Stimulated activated CD4-positive, alpha-beta T cell treated with anti-CD3 and anti-CD28 coated beads, Interleukin-12 subunit alpha, Interleukin-12 subunit beta, amount 100 ng/mL, for 24 hours (primary cell): ENCODE data around the gene MYO1B.
A peak's percentile ranks its signal among the peaks of the same experiment; 100 is the strongest.

Experiments used
- DNase-seq, 2 experiments: peaks; one replicate each; pipeline ENCODE4 v3.0.0-alpha.2; 2020; ENCODE audit warnings: low read depth in 2 of 2

Gene MYO1B

DNA sequence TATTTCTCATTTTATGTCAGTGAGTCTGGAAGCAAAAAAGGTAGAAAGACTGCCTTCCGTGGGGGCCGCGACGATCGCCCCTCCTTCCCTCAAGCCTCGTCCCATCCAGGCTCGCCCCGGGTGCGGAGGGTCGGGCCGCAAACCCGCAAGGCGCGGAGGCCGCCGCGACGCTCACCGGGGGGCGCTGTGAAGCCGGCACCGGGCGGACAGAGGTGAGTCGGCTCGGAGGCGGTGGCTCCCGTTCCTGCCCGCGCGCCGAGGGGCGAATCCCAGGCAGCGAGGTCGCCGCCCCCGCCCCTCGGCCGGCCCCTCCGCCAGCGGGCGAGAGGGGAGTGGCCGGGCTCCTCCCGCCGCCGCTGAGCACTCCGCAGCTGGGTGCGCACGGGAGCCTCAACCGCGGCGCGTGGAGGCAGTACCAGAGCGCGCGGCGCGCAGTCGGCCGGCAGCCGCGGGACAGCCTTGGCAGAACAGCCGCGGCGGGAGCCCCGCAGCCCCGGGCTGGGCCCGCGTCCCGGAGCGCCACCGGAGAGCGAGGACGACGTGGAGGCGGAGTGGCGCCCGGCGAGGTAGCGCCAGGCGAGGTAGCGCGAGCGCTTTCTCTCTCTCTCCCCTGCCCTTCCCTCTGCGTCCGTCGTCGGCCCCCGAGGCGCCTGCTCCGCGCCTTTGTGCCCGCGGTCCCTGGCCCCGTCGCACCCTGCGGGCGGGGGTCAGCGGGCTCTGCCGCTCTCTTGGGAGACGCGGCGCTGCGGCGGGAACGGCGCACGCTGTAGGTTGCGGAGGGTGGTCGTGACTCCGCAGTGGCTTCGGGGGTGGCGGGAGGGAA lies at the start of gene MYO1B:
TSS of gene MYO1B (plus strand) at position 359 of the 823 bp plus-strand sequence. CDS start 31,492 bp downstream, outside the sequence.
- peak; percentile 33 to 51 for DNase-seq

DNA sequence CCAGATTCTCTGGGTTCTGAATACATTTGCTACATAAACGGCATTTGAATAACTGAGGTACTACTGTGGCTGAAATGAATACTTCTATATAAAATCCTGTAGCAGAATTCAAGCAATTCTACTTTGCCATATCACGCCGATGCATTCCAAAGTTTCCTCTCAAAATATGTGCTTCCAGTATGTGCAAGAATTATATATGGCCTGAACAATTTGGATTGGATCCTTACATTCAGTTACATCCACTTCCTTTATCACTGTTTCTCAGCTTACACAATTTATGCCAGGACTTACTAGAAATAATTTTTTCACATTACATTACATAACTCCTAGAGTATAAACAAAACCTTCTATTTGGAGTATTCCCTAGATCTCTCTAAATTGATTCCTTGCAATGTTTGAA lies 48.1 kb upstream of the MYO1B start:
- no peak for DNase-seq

DNA sequence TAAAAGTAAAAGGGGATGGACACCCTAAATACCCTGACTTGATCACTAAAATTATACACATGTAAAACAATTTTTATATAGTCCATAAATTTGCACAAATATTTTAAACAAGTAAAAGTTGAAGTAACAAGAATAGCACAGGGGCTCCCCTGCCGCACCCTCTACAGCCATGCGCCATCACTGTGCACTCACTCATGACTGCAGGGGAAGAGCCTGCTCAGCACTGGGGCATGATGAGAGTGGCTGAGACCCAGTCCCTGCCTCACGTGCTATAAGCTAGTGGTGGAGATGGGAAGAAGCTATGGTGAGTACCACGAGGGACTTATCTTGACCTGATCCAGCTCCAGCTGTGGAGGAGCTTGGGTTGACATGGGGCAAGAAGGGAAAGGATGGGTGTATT lies 46.9 kb upstream of the MYO1B start:
- no peak for DNase-seq

DNA sequence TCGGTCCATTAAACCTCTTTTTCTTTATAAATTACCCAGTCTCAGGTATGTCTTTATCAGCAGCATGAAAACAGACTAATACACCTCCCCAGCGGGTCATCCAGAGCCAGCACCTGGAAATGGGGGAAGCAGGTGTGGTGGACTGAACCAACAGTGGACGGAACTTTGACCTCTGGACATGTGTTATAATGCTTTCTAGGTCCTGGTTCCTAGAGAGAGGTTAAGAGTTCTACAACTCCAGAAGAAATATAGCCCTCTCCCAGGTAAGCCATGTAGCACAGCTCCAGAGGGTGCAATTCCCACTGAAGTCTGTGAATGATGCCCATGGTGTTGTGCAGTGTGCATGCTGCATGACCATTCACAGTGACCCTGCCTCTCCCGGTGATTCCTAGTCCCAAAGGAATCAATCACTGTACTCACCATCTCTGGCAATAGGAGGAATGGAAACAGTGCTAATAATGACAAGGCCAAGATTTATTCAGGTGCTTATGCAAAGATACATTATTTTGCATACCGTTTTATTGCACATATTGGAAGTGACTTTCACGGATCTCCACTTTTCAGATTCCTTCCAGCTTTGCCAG lies 45.2 kb upstream of the MYO1B start:
- no peak for DNase-seq

DNA sequence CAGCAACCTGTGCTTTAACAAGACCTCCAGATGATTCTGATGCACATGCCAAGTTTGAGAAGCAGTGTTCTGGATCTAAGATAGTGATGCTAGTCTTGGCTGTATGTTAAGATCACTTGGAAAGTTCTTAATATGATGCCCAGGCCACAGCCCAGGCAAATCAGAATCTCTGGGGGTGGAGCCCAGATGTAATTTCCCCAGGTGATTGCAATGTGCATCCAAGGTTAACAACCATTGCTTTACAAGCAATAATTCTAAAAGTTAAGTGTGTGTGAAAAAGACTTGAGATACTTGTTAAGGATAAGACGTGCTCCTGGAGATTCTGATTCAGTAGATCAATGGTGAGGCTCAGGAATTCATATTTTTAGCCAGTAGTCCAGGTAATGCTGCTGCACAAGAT lies 44.3 kb upstream of the MYO1B start:
- no peak for DNase-seq

DNA sequence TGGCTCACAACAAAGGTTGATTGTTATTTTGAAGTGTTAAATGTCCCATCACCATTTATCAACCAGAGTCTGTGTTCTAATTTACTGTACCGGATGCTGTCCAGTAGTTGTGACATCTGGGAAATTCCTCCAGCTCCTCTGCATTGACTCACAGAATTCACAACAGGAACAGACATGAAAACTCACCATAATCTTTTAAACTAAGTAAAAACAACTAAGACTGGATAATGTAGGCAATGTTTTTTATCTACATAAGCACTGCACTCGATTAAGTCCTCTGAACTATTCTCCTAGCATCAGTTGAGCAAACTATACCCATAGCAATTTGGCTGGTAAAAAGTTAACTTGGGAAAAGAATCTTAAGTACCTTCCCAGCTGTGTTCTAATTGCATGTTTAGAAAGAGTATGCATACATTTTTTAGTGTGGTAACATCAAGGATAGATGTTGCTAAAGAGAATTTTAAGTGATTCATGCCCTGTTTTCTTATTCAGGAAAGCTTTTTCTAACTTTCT lies 42.9 kb upstream of the MYO1B start:
- DNase-seq: no peak

DNA sequence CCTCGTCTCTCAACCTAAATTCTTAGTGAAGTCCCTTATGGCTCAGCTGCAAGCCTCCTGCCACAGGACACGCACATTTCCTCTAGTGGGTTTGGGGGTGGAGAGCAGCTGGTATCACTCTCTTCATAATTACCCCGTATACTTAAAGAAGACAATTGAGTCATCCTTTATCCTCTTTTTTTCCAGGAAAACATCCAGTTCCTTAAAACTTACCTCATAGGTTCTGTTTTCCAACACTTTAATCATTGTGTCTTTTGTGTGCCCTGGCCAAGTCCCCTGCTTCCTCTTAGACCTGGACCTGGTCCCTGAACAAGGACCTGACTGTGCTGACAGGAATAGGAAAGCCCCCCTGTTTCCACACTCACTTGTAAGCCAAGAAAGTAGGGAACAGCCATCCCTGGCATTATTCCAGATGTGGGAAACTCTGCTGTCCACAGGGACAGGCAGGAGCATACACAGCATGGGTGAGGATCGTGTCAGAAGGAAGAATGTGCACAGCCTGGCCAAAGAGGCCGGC lies 42.3 kb upstream of the MYO1B start:
- no peak for DNase-seq

DNA sequence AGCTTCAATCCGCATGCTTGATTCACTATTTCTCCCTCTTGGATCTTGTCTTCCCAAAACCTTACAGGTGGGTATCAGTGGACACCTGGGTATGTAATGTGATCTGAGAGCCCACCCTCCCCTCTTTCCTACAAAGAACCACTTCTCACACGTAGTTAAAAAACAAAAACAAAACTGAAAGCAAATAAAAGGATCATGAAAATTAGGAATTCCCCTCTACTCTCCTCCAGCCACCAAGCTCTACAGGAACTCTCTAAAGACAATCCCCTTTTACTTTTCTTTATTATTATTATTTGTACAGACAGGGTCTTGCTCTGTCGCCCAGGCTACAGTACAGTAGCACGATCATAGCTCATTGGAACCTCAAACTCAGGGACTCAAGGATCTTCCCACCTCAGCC lies 40.8 kb upstream of the MYO1B start:
- no peak for DNase-seq

DNA sequence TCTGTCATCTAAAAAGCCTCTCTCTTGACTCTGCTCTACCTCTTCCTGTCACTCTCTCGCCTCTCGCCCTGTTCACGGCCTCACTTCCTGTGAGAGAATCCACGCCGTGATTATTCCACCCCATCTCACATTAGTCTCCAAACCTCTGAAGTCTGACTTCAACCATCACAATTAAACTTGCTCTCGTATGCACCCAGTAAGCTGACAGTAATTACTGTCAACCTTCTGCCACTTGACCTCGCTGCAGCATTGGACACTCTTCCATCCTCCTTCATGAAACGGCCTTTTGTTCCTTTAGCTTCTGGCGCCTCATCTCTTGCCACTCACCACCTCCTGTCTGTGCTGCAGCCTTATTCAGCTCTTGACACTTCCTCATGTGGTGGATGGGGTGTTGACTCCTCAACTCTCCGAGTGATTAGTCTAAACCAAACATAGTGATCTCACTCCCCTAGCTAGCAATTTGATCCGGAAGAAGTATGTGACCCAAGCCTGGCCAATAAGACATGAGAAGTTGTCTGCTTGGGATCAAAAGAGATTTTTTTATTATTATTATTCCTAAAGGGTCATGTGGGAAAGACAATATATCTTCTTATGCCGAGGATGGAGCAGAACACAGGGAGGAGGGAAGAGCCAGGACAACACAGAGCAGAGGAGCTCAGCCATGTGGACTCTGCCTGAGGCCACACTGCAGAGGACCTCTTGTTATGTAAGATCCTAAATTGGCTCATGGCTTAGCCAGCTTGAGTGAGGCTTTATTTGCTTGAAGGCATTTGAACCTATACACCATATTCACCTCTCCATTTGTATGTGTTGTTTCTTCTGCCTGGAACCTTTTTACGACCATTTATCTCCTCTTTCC lies 38.4 kb upstream of the MYO1B start:
- no peak for DNase-seq

DNA sequence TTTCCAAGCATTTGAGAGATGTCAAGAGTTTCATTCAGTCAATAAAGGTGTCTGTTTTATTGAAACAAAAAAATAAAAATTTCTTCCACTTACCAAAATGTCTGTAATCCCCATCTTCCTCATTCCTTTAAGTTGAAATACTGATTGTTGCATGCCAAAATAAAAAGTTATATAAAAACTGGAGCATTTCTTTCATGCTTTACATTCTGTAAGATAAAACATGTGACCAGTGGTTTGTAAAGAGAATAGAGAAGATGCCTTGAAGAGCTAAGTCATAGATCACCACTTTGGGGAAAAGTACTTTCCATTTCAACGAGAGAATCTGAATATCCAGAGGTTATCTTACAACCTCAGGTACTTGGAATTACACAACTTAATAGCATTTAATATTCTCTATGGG lies 35.9 kb upstream of the MYO1B start:
- DNase-seq: no peak

DNA sequence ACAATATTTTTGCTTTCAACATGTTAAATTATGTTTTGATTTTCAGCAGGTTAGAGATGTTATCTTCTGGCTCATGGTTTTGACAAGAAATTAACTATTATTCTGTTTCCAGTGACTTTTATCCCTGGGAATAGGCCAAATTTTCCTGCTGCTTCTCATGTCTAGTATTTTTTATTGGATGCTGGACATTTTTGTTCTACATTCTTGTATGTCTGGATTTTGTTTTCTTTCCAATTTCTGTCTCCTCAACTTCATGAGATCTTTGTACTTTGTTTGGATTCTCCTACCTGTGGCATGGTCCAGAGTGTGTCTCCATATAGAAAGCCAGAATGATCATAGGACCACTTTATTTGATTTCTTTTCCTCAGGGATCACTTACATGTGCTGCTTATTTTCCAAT lies 33.1 kb upstream of the MYO1B start:
- DNase-seq: no peak

DNA sequence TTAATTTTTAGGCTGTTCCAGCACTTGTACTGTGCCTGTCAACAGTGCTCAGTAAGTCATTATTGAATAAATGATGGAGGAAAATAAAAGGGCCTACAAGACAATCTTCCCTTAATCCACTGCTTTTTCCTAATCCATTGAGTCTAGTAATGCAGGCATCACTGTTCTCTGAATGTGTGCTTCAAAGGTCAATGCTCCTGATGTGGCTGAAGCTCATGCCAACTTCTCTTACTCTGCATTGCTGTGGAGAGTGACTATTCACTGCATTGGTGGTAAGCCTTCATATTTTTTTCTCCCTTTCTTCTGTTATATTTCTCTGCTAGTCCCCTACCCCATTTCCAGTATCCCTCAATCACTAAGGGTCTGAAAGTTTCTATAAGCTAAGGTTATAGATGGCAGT lies 31.9 kb upstream of the MYO1B start:
- DNase-seq: no peak

DNA sequence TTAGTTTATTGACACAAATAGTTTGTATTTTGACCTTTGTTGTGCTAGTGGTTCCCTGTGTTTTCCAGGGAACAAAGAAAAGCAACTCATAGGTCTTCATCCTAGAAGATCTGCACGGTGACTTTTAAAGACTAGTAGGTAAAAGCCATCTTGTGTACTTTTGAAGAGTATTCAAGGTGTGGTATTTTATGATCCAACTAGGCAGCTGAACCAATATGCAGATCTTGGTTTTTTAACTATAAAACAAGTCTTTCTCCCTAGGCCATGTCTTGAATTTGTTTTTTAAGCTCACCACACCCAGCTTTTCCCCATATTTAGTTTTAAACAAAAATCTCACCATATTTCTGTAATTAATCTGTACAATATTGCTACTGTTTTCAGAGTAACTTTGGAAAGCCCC lies 30.0 kb upstream of the MYO1B start:
- DNase-seq: no peak

DNA sequence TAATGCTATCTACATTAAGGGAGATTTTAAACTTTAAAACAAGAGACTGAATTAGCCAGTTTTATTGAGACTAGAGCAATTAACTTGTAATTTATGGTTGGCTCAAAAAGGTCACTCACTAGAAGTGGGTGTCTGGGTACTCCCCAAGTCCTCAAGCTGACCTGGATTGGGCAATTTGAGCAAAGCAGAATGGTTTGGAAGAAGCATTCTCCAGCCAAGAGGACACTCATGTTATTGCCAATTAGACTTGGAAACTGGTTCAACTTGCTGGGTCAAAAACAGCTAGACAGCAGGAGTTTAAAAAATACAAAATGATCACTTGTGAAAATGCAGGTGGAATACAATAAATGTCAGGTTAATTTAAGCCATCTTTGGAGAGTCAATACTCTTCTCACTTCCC lies 29.5 kb upstream of the MYO1B start:
- DNase-seq: no peak

DNA sequence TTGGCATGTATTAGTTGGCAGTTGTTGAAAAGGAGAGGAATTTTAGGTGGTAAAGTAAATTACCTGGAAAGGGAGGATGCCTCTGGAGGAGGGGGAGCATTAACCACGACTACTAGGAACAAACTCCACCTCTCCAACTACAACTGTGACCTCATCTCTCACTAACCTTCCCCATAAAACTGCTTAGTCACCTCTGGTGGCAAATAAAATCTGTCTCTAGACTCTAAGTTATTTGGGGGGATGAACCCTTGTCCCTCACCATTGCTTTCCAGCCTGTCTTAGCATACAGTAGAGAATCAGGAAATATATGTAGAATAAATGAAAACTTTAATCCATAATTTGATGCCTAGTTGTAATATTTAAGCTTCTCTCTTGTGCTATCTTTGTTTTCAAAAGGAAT lies 27.6 kb upstream of the MYO1B start:
- DNase-seq: no peak

DNA sequence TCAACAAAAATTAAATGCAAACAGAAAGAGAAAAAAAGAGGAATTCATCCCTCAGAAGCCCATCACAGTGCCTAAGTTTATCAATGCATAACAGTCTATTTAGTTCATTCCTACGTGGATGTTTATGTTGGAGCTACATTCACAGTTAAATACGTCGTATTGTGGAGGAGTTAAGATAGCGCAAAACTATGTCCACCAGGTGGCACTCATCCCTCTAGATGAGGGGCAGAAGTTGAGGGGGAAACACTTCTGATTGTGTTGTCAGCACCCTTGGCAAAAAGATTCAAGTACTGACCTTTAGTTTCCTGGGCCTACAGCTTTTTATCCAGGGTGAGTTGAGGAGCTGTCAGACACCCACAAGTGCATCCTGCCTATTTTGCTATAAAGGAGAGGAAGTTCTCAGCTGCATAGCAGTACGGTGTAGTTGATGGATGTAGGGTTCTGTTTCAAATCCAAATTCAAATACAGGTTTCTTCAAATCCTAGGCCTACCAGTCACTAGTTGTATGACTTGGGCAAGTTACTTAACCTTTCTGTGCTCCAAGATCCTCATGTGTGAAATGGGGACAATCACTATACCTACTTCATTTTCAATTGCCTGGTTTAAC lies 26.8 kb upstream of the MYO1B start:
- peak in 1 of 2 experiments; percentile 50 for DNase-seq

DNA sequence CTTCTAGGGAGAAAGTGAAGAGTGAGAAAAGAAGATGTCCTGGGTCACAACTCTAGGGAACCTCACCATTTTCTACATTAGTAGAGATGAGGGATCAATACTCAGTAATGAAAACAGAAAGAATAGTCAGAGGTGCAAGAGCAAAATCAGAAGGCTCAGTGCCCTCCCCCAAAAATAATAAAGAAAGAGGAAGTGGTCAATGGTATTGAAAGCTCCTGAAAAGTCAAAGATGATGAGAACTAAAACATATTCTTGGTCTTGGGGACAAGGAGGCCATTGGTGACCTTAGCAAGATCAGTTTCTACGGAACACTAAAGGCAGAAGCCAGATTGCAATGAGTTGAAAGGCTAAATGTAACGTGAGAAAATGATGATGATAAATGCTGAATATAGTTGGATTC lies 24.5 kb upstream of the MYO1B start:
- no peak for DNase-seq

DNA sequence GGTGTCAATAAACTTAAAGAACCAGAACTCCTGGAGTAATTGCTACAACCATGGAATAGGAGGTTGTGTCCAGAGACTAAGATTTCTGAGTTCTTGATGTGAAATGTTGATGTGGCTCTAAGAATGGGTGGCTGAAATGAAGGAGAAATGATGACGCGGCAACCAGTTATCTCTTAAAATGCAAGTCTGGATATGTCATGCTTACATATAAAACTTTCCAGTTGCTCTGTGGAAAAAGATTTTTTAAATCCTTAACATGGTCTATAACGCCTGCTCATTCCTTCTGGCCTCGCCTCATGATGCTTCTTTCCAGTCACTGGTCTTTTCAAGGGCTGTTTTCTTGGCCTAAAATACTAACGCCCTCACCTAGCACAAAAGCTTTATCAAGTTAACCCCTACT lies 23.5 kb upstream of the MYO1B start:
- DNase-seq: no peak

DNA sequence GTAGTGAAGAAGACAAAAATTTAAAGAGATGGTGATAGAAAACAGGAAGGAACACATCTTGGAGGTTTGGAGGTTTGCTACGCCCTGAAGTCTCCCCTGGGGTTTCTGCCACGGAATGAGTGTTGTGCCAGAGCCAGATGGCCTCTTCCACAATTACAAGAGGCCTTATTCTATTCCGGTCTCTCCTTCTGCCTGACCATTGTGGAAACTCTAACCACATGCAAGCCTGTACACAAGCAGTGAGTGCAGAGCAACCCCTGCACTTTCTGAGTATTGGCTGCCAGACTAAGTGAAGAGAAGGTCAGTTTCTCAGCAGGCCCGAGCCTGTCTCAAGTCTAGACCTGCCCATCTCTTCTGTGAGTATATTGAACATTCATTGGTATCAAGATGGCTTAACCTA lies 22.7 kb upstream of the MYO1B start:
- DNase-seq: no peak

DNA sequence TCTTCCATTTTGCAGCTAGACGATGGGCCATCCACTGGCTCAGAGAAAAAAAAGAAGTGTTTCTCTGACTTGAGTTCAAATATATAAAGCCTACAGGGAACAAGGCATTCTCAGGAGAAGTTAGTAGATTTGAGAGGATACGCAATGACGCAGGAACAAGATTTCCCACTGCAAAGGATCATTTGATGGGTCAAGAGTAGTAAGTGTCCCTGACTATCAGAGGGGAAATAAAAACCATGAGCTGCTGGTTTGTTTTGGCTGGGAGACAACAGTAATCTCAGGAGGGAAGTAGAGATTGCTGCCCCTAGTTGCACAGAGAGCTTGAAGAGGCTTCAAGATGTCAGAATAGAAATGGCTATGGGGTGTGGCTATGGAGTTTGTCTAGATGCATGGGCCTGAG lies 22.3 kb upstream of the MYO1B start:
- DNase-seq: no peak

DNA sequence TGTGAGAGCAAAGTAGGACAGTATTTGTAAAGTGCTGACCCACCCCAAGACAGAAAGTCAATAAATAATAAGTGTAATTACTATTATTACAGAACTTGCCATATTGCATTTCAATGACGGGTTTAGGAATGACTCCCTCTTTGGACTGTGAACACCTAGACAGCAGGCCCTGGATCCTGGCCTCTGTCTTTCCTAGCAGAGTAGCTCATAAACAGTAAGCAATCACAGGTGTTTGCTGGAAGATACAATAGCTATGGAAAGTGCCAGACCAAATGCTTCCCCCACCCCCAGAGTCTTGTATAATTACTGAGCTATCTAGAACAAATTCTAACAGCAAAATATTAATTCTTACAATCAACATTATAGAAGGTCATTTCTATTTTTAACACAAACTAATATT lies 20.1 kb upstream of the MYO1B start:
- no peak for DNase-seq

DNA sequence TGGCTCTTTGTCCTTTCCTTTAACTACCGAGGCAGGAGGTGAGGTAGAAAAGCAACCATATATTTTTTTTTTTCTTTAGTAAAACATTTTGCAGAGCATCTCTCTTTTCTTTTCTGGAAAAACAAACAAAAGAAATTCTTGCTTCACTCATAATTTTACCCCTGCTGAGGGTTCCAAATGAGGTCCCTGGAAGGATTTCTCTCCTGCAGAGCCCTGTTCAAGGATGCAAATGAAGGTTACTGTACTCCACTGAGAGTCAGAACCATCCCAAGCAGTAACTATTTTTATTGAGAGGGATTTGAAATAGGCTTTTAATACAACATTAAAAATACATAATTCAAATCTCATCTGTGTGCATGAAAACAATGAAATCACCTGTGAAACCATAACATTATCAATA lies 19.5 kb upstream of the MYO1B start:
- DNase-seq: no peak
